ENCODE measurements around the gene CNPY1. TPM values are rescaled to one million over a fixed set of nuclear protein-coding genes. Genes with fewer than 3 reads are reported as not detected.

CNPY1 gene
- total RNA-seq, 1 donor from 2014 or later: not detected

- Histone ChIP-seq H4K20me1 (ENCODE audit: insufficient read depth, low read length) (no peaks in the 10 kb centered on the region), H3K27ac (ENCODE audit: low read depth, low read length) (no peak overlapping the region), H3K9ac (ENCODE audit: low read length) (no peak overlapping the region), H3K27me3 (ENCODE audit: insufficient read depth, low read length) (no peaks in the 10 kb centered on the region), H3K4me2 (ENCODE audit: low read length) (no peak overlapping the region), H3K4me3 (ENCODE audit: insufficient read depth, low read depth, low read length) (no peak overlapping the region), H3K9me3 (ENCODE audit: insufficient read depth, low read depth, low read length) (no peaks in the 10 kb centered on the region), H3K79me2 (ENCODE audit: insufficient read depth, low read length) (no peaks in the 10 kb centered on the region), H3K36me3 (ENCODE audit: insufficient read depth, low read length) (no peaks in the 10 kb centered on the region), H3K4me1 (ENCODE audit: insufficient read depth, low read length) (no peaks in the 10 kb centered on the region), H2AFZ (ENCODE audit: low read depth, low read length) (no peak overlapping the region)
- Mint-ChIP-seq H3K4me1 (ENCODE audit: low read depth, unreplicated experiment) (no peaks in the 10 kb centered on the region), H3K27me3 (ENCODE audit: low read depth, unreplicated experiment) (peaks cover 41% of the 10 kb centered on the region), H3K36me3 (ENCODE audit: low read depth, unreplicated experiment) (no peaks in the 10 kb centered on the region), H3K27ac (ENCODE audit: unreplicated experiment) (no peak overlapping the region), H3K4me3 (ENCODE audit: unreplicated experiment) (no peak overlapping the region), H3K9me3 (ENCODE audit: unreplicated experiment) (peaks cover 3% of the 10 kb centered on the region)
- TF ChIP-seq CTCF (IDR thresholded peaks at IDR 0.05; ENCODE audit: insufficient read depth, low read depth, low read length) (no peak), EZH2 (IDR thresholded peaks at IDR 0.05; ENCODE audit: insufficient read depth, low read length) (no peak)
- DNase-seq (ENCODE audit: low read depth): no peak
- FAIRE-seq: no peak
Measured at GRCh38 chr7:155559519-155560108, 13.3 kb upstream of the CNPY1 start.

- H3K27ac Mint-ChIP-seq (ENCODE audit: unreplicated experiment): no peak overlapping the region
Measured at GRCh38 chr7:155558961-155559360, 12.6 kb upstream of the CNPY1 start.

More at GRCh38 chr7:155558961-155559360, 12.6 kb upstream of the CNPY1 start:
- Histone ChIP-seq H3K9ac (ENCODE audit: low read length) (no peak overlapping the region), H4K20me1 (ENCODE audit: insufficient read depth, low read length) (no peaks in the 10 kb centered on the region), H3K27ac (ENCODE audit: low read depth, low read length) (no peak overlapping the region), H3K4me2 (ENCODE audit: low read length) (no peak overlapping the region), H3K4me1 (ENCODE audit: insufficient read depth, low read length) (no peaks in the 10 kb centered on the region), H2AFZ (ENCODE audit: low read depth, low read length) (no peak overlapping the region), H3K36me3 (ENCODE audit: insufficient read depth, low read length) (no peaks in the 10 kb centered on the region), H3K4me3 (ENCODE audit: insufficient read depth, low read depth, low read length) (no peak overlapping the region), H3K79me2 (ENCODE audit: insufficient read depth, low read length) (no peaks in the 10 kb centered on the region), H3K27me3 (ENCODE audit: insufficient read depth, low read length) (no peaks in the 10 kb centered on the region), H3K9me3 (ENCODE audit: insufficient read depth, low read depth, low read length) (no peaks in the 10 kb centered on the region)
- Mint-ChIP-seq H3K4me1 (ENCODE audit: low read depth, unreplicated experiment) (no peaks in the 10 kb centered on the region), H3K27me3 (ENCODE audit: low read depth, unreplicated experiment) (peaks cover 44% of the 10 kb centered on the region), H3K36me3 (ENCODE audit: low read depth, unreplicated experiment) (no peaks in the 10 kb centered on the region), H3K4me3 (ENCODE audit: unreplicated experiment) (no peak overlapping the region), H3K9me3 (ENCODE audit: unreplicated experiment) (peaks cover 5% of the 10 kb centered on the region)
- TF ChIP-seq CTCF (IDR thresholded peaks at IDR 0.05; ENCODE audit: insufficient read depth, low read depth, low read length) (no peak), EZH2 (IDR thresholded peaks at IDR 0.05; ENCODE audit: insufficient read depth, low read length) (no peak)
- FAIRE-seq (no peak), DNase-seq (ENCODE audit: low read depth) (no peak)
